ENCODE data around the gene PHIP. TPM values are rescaled to one million over a fixed set of nuclear protein-coding genes. Genes with fewer than 3 reads are reported as not detected.

Gene PHIP
- total RNA-seq, 2 experiments from 2014 or later = 29.1 to 30.2 TPM

GRCh38 chr6:79038061-79038460 lies 40.0 kb downstream of the PHIP start:
- ATAC-seq = no peak
- no peak for DNase-seq
- Mint-ChIP-seq H3K9me3 (ENCODE audit: insufficient read depth) (no peaks in the 10 kb centered on the region), H3K27ac (no peak overlapping the region), H3K36me3 (ENCODE audit: low read depth) (peaks cover 64% of the 10 kb centered on the region), H3K4me1 (ENCODE audit: low read depth) (peaks cover 21% of the 10 kb centered on the region), H3K27me3 (ENCODE audit: low read depth) (no peaks in the 10 kb centered on the region), H3K4me3 (no peak overlapping the region)
- ChIA-PET CTCF (no interaction called here), POLR2A (no interaction called here)

- Mint-ChIP-seq H3K4me3 (no peak overlapping the region), H3K36me3 (ENCODE audit: low read depth) (peaks cover 64% of the 10 kb centered on the region), H3K4me1 (ENCODE audit: low read depth) (peaks cover 10% of the 10 kb centered on the region), H3K27ac (no peak overlapping the region), H3K27me3 (ENCODE audit: low read depth) (no peaks in the 10 kb centered on the region), H3K9me3 (ENCODE audit: insufficient read depth) (no peaks in the 10 kb centered on the region)
- ChIA-PET CTCF (interaction anchor here (0.8 to 1.3 kb wide), 2 partner anchors 22 to 37 kb away, joined by 3 read pairs; no protein-coding TSS in a partner anchor), POLR2A (no interaction called here)
- no peak for ATAC-seq
- no peak for DNase-seq
These were observed 43.2 kb downstream of the PHIP start for GRCh38 chr6:79034865-79035264.

GRCh38 chr6:79033279-79033678 lies 44.8 kb downstream of the PHIP start:
- POLR2A ChIA-PET = no interaction called here
- H3K27me3 Mint-ChIP-seq (ENCODE audit: low read depth) = no peaks in the 10 kb centered on the region
- no peak overlapping the region for H3K27ac Mint-ChIP-seq
- H3K36me3 Mint-ChIP-seq (ENCODE audit: low read depth) = peaks cover 58% of the 10 kb centered on the region
- no peak overlapping the region for H3K4me3 Mint-ChIP-seq
- H3K9me3 Mint-ChIP-seq (ENCODE audit: insufficient read depth) = no peaks in the 10 kb centered on the region
- DNase-seq = no peak
- no peak for ATAC-seq
- CTCF ChIA-PET = no interaction called here
- peaks cover 8% of the 10 kb centered on the region for H3K4me1 Mint-ChIP-seq (ENCODE audit: low read depth)

- Mint-ChIP-seq H3K4me3 (no peak overlapping the region), H3K4me1 (ENCODE audit: low read depth) (peaks cover 8% of the 10 kb centered on the region), H3K27me3 (ENCODE audit: low read depth) (no peaks in the 10 kb centered on the region), H3K9me3 (ENCODE audit: insufficient read depth) (no peaks in the 10 kb centered on the region), H3K36me3 (ENCODE audit: low read depth) (peaks cover 52% of the 10 kb centered on the region), H3K27ac (no peak overlapping the region)
- ChIA-PET CTCF (no interaction called here), POLR2A (no interaction called here)
- no peak for DNase-seq
- no peak for ATAC-seq
These were observed 46.0 kb downstream of the PHIP start for GRCh38 chr6:79031821-79032590.

- Mint-ChIP-seq H3K4me3 (no peak overlapping the region), H3K36me3 (ENCODE audit: low read depth) (peaks cover 45% of the 10 kb centered on the region), H3K27me3 (ENCODE audit: low read depth) (no peaks in the 10 kb centered on the region), H3K4me1 (ENCODE audit: low read depth) (peaks cover 8% of the 10 kb centered on the region), H3K27ac (no peak overlapping the region), H3K9me3 (ENCODE audit: insufficient read depth) (no peaks in the 10 kb centered on the region)
- POLR2A ChIA-PET = no interaction called here
- CTCF ChIA-PET = no interaction called here
- DNase-seq = no peak
- no peak for ATAC-seq
These were observed 47.5 kb downstream of the PHIP start for GRCh38 chr6:79030511-79030910.

GRCh38 chr6:79030023-79030422 lies 48.0 kb downstream of the PHIP start:
- ChIA-PET POLR2A (no interaction called here), CTCF (no interaction called here)
- no peak overlapping the region for H3K4me3 Mint-ChIP-seq
- peaks cover 8% of the 10 kb centered on the region for H3K4me1 Mint-ChIP-seq (ENCODE audit: low read depth)
- no peaks in the 10 kb centered on the region for H3K27me3 Mint-ChIP-seq (ENCODE audit: low read depth)
- no peaks in the 10 kb centered on the region for H3K9me3 Mint-ChIP-seq (ENCODE audit: insufficient read depth)
- H3K27ac Mint-ChIP-seq = no peak overlapping the region
- DNase-seq = no peak
- no peak for ATAC-seq
- peaks cover 42% of the 10 kb centered on the region for H3K36me3 Mint-ChIP-seq (ENCODE audit: low read depth)

- DNase-seq (no peak), ATAC-seq (no peak)
- H3K9me3 Mint-ChIP-seq (ENCODE audit: insufficient read depth) = no peaks in the 10 kb centered on the region
- no peak overlapping the region for H3K27ac Mint-ChIP-seq
- ChIA-PET CTCF (no interaction called here), POLR2A (no interaction called here)
- H3K36me3 Mint-ChIP-seq (ENCODE audit: low read depth) = peaks cover 36% of the 10 kb centered on the region
- H3K4me1 Mint-ChIP-seq (ENCODE audit: low read depth) = peaks cover 8% of the 10 kb centered on the region
- H3K4me3 Mint-ChIP-seq = no peak overlapping the region
- H3K27me3 Mint-ChIP-seq (ENCODE audit: low read depth) = no peaks in the 10 kb centered on the region
These were observed 49.3 kb downstream of the PHIP start for GRCh38 chr6:79028641-79029314.

GRCh38 chr6:79011940-79012339 lies 66.1 kb downstream of the PHIP start:
- ATAC-seq = no peak
- POLR2A ChIA-PET = no interaction called here
- H3K9me3 Mint-ChIP-seq (ENCODE audit: insufficient read depth) = no peaks in the 10 kb centered on the region

GRCh38 chr6:79010422-79010821 lies 67.6 kb downstream of the PHIP start:
- no peak overlapping the region for H3K27ac Mint-ChIP-seq
- POLR2A ChIA-PET = no interaction called here
- CTCF ChIA-PET = no interaction called here
- no peaks in the 10 kb centered on the region for H3K9me3 Mint-ChIP-seq (ENCODE audit: insufficient read depth)
- DNase-seq = no peak
- peaks cover 35% of the 10 kb centered on the region for H3K36me3 Mint-ChIP-seq (ENCODE audit: low read depth)
- H3K4me3 Mint-ChIP-seq = no peak overlapping the region
- H3K4me1 Mint-ChIP-seq (ENCODE audit: low read depth) = no peaks in the 10 kb centered on the region
- no peaks in the 10 kb centered on the region for H3K27me3 Mint-ChIP-seq (ENCODE audit: low read depth)
- no peak for ATAC-seq

More at GRCh38 chr6:79011940-79012339, 66.1 kb downstream of the PHIP start:
- Mint-ChIP-seq H3K27me3 (ENCODE audit: low read depth) (no peaks in the 10 kb centered on the region), H3K4me1 (ENCODE audit: low read depth) (no peaks in the 10 kb centered on the region), H3K27ac (no peak overlapping the region), H3K36me3 (ENCODE audit: low read depth) (peaks cover 43% of the 10 kb centered on the region), H3K4me3 (no peak overlapping the region)
- CTCF ChIA-PET = interaction anchor here (1.3 kb wide), 1 partner anchor 37 kb away, joined by 3 read pairs; no protein-coding TSS in a partner anchor
- no peak for DNase-seq

GRCh38 chr6:79009819-79010218 lies 68.2 kb downstream of the PHIP start:
- Mint-ChIP-seq H3K4me1 (ENCODE audit: low read depth) (peaks cover 1% of the 10 kb centered on the region), H3K27me3 (ENCODE audit: low read depth) (no peaks in the 10 kb centered on the region), H3K4me3 (no peak overlapping the region), H3K9me3 (ENCODE audit: insufficient read depth) (no peaks in the 10 kb centered on the region), H3K36me3 (ENCODE audit: low read depth) (peaks cover 31% of the 10 kb centered on the region), H3K27ac (no peak overlapping the region)
- ATAC-seq = no peak
- DNase-seq = no peak
- POLR2A ChIA-PET = no interaction called here
- CTCF ChIA-PET = no interaction called here

GRCh38 chr6:79005497-79005896 lies 72.6 kb downstream of the PHIP start:
- no peaks in the 10 kb centered on the region for H3K9me3 Mint-ChIP-seq (ENCODE audit: insufficient read depth)
- POLR2A ChIA-PET = interaction anchor here (0.7 kb wide), 1 partner anchor 313 kb away, joined by 3 read pairs; no protein-coding TSS in a partner anchor
- CTCF ChIA-PET = no interaction called here
- no peaks in the 10 kb centered on the region for H3K27me3 Mint-ChIP-seq (ENCODE audit: low read depth)
- H3K4me1 Mint-ChIP-seq (ENCODE audit: low read depth) = peaks cover 1% of the 10 kb centered on the region
- H3K27ac Mint-ChIP-seq = no peak overlapping the region
- no peak overlapping the region for H3K4me3 Mint-ChIP-seq
- DNase-seq (no peak), ATAC-seq (no peak)
- H3K36me3 Mint-ChIP-seq (ENCODE audit: low read depth) = peaks cover 47% of the 10 kb centered on the region

GRCh38 chr6:79005024-79005423 lies 73.0 kb downstream of the PHIP start:
- H3K27me3 Mint-ChIP-seq (ENCODE audit: low read depth) = no peaks in the 10 kb centered on the region
- no peaks in the 10 kb centered on the region for H3K9me3 Mint-ChIP-seq (ENCODE audit: insufficient read depth)
- H3K27ac Mint-ChIP-seq = no peak overlapping the region
- H3K4me1 Mint-ChIP-seq (ENCODE audit: low read depth) = peaks cover 1% of the 10 kb centered on the region
- no peak overlapping the region for H3K4me3 Mint-ChIP-seq
- POLR2A ChIA-PET = no interaction called here
- no peak for DNase-seq
- H3K36me3 Mint-ChIP-seq (ENCODE audit: low read depth) = peaks cover 47% of the 10 kb centered on the region
- CTCF ChIA-PET = interaction anchor here (1.0 kb wide), 1 partner anchor 10 kb away, joined by 3 read pairs; no protein-coding TSS in a partner anchor
- ATAC-seq = no peak

Measured in activated CD8-positive, alpha-beta T cell treated with anti-CD3 and anti-CD28 coated beads, Interleukin-2, amount 10 ng/mL, durations not matched to agents 7 days and 5 days (primary cell).